Right lobe of liver (tissue), 6 donors: Measurements from ENCODE around the gene GPX7. TPM values are rescaled to one million over a fixed set of nuclear protein-coding genes. Genes with fewer than 3 reads are reported as not detected.

Experiments
- ATAC-seq, 4 donors: fragments of 200-7000 bp; cut with Tn5 transposase; one replicate each; pipeline ENCODE4 v1.9.1; 2020; ENCODE audit warnings: mild to moderate bottlenecking in 4 of 4, moderate library complexity in 4 of 4
- DNase-seq, 3 donors: peaks; one replicate each; pipeline ENCODE4 v3.0.0-alpha.2; 2020
- H3K27ac ChIP-seq, 3 donors: fragments of 200-600 bp; one replicate each; pipeline ENCODE4 v1.8.0; 2022
- H3K27me3 ChIP-seq, 2 donors: fragments of 200-600 bp; one replicate each; pipeline ENCODE4 v1.8.0; 2022
- H3K36me3 ChIP-seq, 4 donors: fragments of 200-600 bp; sonication (generic) in 1 of 4; one replicate each; pipeline versions ENCODE4 v1.5.1 to v1.8.0; 2017 to 2022; ENCODE audit warnings: control low read depth in 1 of 4
- H3K4me1 ChIP-seq, 4 donors: fragments of 200-600 bp; sonication (generic) in 1 of 4; one replicate each; pipeline versions ENCODE4 v1.5.1 to v1.8.0; 2017 to 2022; ENCODE audit warnings: control low read depth in 1 of 4
- H3K4me3 ChIP-seq, 3 donors: fragments of 200-600 bp; one replicate each; pipeline ENCODE4 v1.8.0; 2022
- H3K9me3 ChIP-seq, 4 donors: fragments of 200-600 bp; sonication (generic) in 1 of 4; one replicate each; pipeline versions ENCODE4 v1.5.1 to v1.8.0; 2017 to 2022; ENCODE audit warnings: control low read depth in 1 of 4
- CTCF ChIP-seq, 4 donors: fragments of 200-600 bp in 3 of 4; fragments of 450-650 bp in 1 of 4; IDR thresholded peaks; one replicate each; pipeline versions ENCODE4 v1.5.1 to v1.8.0; 2016 to 2022; ENCODE audit warnings: antibody characterized with exemption in 4 of 4, mild to moderate bottlenecking in 2 of 4
- POLR2A ChIP-seq: fragments of 450-650 bp; IDR thresholded peaks from one replicate; pipeline ENCODE4 v1.6.1; 2017; ENCODE audit warnings: antibody characterized with exemption, mild to moderate bottlenecking
- WGBS: methylation state at CpG from one replicate; pipeline ENCODE4 v1.1.6; 2018; ENCODE audit warnings: low coverage, low lambda C conversion rate; ENCODE audit not compliant: insufficient coverage; ENCODE audit errors: missing lambda C conversion rate; 5-methylcytosine and 5-hydroxymethylcytosine counted together
- intact Hi-C, 2 donors: fragments of 100-400 bp; cut with DNase I; formaldehyde crosslinking; loops; one replicate each; pipeline versions ENCODE4 v1.11.2 to v1.14.1; 2022
- total RNA-seq, 6 experiments: library from RNA; depleted of rRNA in 2 of 6; stranded (reverse); fragments of >200 nt in 2 of 6; fragmentation: NEBNext Ultra II Directional in 3 of 6; extraction: Animal tissue kit (Norgen Biotek cat#: 25700) in 3 of 6; gene quantifications; one replicate each; pipeline versions ENCODE4 v1.1.0 to v1.2.4, GENCODE V29; 2016 to 2023
- donor health status: DM: no; HTN: yes; CAD: no.
- donor health status: DM: no; HTN: no; CAD: no.
- donor health status: DM: no; HTN: no; CAD: no.
- donor health status: DM: no; HTN: yes; CAD: no.
- donor health status: DM: no; HTN: yes; CAD: no.

Gene GPX7
- total RNA-seq, 6 experiments from 2014 or later, result 1.6 to 4.3 (median 2.7) TPM

- Histone ChIP-seq H3K4me3 (no peak overlapping the region), H3K9me3 (no peaks in the 10 kb centered on the region), H3K4me1 (no peaks in the 10 kb centered on the region), H3K27ac (no peak overlapping the region), H3K27me3 (no peaks in the 10 kb centered on the region), H3K36me3 (no peaks in the 10 kb centered on the region)
- intact Hi-C loops, result no loop called here
- DNase-seq (no peak), ATAC-seq (no peak)
- TF ChIP-seq CTCF (IDR thresholded peaks at IDR 0.05) (no peak), POLR2A (no peak)
- WGBS, result 52% methylated on average over 4 of the region's 6 CpGs
Observed at GRCh38 chr1:52645261-52645660, 43.1 kb downstream of the GPX7 start.

GRCh38 chr1:52651904-52652303 is 49.7 kb downstream of the GPX7 start:
- Histone ChIP-seq H3K36me3 (no peaks in the 10 kb centered on the region), H3K27me3 (no peaks in the 10 kb centered on the region), H3K9me3 (no peaks in the 10 kb centered on the region), H3K27ac (peak overlapping the region in 2 of 3 donors; percentile 22 to 58), H3K4me1 (peaks cover 0 to 17% (median 0%) of the 10 kb centered on the region in 4 donors), H3K4me3 (no peak overlapping the region)
- DNase-seq (peak; percentile 41 to 78 (median 69)), ATAC-seq (peak; percentile 93 to 98 (median 96))
- WGBS, result 17% methylated on average over 1 of the region's 1 CpG
- intact Hi-C loops, result no loop called here
- TF ChIP-seq POLR2A (no peak), CTCF (IDR thresholded peaks at IDR 0.05) (no peak)

GRCh38 chr1:52653207-52653849 is 51.2 kb downstream of the GPX7 start:
- WGBS, result 77% methylated on average over 4 of the region's 5 CpGs
- Histone ChIP-seq H3K27ac (no peak overlapping the region), H3K9me3 (no peaks in the 10 kb centered on the region), H3K27me3 (no peaks in the 10 kb centered on the region), H3K36me3 (no peaks in the 10 kb centered on the region), H3K4me1 (peaks cover 0 to 17% (median 0%) of the 10 kb centered on the region in 4 donors), H3K4me3 (no peak overlapping the region)
- peak in 1 of 3 donors; percentile 26 for DNase-seq
- TF ChIP-seq CTCF (IDR thresholded peaks at IDR 0.05), result no peak
- TF ChIP-seq POLR2A, result no peak
- intact Hi-C loops, result no loop called here
- no peak for ATAC-seq

- Histone ChIP-seq H3K27me3 (no peaks in the 10 kb centered on the region), H3K4me3 (no peak overlapping the region), H3K4me1 (peaks cover 0 to 17% (median 0%) of the 10 kb centered on the region in 4 donors), H3K27ac (no peak overlapping the region), H3K36me3 (no peaks in the 10 kb centered on the region), H3K9me3 (no peaks in the 10 kb centered on the region)
- DNase-seq (no peak), ATAC-seq (no peak)
- no peak for TF ChIP-seq POLR2A
- no peak for TF ChIP-seq CTCF (IDR thresholded peaks at IDR 0.05)
- intact Hi-C loops, result no loop called here
Observed at GRCh38 chr1:52654063-52654462, 51.9 kb downstream of the GPX7 start.
